22Rv1 (cell line): Measurements from ENCODE around the gene DPEP2.

Experiments used
- CTCF ChIP-seq: fragments of 450-650 bp; IDR thresholded peaks from 2 replicates; pipeline ENCODE4 v1.5.1; 2017; ENCODE audit warnings: mild to moderate bottlenecking
- ZFX ChIP-seq: fragments of 450-650 bp; IDR thresholded peaks from 2 replicates; pipeline ENCODE4 v1.6.1; 2017; ENCODE audit warnings: antibody characterized with exemption, borderline replicate concordance

GRCh38 chr16:67976205-67976604 lies 23.1 kb downstream of the DPEP2 start:
- no peak for TF ChIP-seq CTCF
- TF ChIP-seq ZFX, result no peak
